Central memory CD4-positive, alpha-beta T cell (primary cell): ENCODE results near the gene RANBP6.
"Not testable (repeated sequence)": the region's sequence is repeated elsewhere in the genome, so short reads cannot be mapped to it uniquely, and the experiment has no call there.

Experiments
- DNase-seq: peaks from one replicate; pipeline ENCODE4 v3.0.0; 2022
- total RNA-seq, 3 experiments: gene quantifications; one replicate each; lab custom pipeline; 2026; lab: John Stamatoyannopoulos, UW

Gene RANBP6
- total RNA-seq, result 73.0 to 136 (median 75.6) reads per million in 3 experiments

- peak; percentile 89 for DNase-seq
Observed at GRCh38 chr9:6015278-6016157, at the start of gene RANBP6. RANBP6 (minus strand) TSS chr9:6015624; CDS start chr9:6015607, 17 bp downstream.

DNA sequence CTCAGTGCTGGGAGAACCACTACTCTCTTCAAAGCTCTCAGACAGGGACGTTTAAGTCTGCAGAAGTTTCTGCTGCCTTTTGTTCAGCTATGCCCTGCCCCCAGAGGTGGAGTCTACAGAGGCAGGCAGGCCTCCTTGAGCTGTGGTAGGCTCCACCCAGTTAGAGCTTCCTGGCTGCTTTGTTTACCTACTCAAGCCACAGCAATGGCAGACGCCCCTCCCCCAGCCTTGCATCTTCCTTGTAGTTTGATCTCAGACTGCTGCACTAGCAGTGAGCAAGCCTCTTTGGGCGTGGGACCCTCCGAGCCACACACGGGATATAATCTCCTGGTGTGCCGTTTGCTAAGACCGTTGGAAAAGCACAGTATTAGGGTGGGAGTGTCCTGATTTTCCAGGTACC lies 47.7 kb upstream of the RANBP6 start:
- DNase-seq, result not testable (repeated sequence)

DNA sequence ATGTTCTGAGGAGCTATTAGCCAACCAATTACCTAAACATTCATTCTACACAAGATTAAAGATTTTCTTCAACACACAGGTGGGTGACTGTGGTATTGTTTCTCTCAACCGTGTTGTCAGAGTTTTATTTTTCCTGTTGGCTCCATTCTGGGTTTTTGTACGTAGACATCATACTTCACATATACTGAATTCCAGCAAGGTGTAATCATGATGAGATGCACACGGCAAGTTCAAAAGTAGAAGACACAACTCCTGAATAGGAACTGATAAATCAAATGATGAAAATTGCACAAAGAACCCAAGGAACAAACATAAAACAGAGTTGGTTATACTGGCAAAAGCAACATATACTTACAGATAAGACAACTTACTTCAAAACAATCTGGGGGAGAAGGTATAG lies 40.2 kb upstream of the RANBP6 start:
- DNase-seq, result no peak

DNA sequence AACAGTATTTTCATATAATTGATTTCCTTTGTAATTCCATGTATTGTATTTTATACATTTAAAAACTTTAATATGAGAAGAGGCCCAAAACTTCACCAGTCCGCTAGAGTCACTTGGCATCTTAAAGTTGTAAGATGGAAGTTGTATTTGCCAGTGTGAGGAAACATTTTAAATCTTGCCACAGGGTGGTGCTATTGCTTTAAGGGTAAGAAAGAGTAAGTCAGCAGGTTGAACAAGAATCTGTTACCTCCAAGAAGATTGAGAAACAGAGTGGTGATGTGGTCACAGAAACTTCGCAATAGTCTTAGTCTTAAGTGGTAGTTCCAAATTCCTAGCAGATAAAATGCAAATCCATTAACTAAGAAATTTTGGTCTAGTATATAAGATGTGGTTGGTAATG lies 39.8 kb upstream of the RANBP6 start:
- peak; percentile 59 for DNase-seq

DNA sequence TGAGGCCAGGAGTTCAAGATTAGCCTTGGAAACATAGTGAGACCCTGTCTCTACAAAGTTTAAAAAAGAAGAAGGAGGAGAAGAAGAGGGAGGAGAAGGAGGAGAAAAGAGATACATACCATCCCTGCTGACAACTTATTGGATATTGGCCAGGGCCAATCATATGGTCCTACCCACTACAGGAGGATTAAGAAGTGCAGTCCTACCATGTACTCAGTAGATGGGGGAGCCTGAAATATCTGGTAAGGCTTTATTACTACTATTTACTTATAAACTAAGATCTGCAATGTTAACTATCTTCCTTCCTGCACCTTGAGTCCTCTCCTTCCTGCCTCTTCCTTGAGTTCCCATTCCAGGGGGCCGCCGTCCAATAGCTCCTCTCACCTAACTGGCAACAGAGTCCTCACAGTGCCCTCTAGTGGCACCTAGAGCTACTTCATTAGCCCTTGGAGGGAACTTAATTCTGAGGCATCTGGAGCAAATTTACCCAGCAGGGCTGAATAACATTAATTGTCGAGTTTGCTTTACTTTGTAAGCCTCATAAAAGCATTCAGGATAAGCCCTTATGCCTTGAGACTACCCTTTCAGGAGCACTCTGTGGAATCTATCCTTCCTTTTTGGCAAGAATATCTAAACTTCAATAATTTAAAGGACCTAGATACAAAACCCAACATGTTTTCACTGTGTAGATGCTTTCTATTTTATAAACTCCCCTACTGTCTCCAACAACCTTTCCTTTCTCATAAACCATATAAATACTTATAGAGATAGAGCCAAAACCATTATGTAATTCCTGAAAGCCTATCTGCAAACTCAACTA lies 39.1 kb upstream of the RANBP6 start:
- peak; percentile 43 for DNase-seq

DNA sequence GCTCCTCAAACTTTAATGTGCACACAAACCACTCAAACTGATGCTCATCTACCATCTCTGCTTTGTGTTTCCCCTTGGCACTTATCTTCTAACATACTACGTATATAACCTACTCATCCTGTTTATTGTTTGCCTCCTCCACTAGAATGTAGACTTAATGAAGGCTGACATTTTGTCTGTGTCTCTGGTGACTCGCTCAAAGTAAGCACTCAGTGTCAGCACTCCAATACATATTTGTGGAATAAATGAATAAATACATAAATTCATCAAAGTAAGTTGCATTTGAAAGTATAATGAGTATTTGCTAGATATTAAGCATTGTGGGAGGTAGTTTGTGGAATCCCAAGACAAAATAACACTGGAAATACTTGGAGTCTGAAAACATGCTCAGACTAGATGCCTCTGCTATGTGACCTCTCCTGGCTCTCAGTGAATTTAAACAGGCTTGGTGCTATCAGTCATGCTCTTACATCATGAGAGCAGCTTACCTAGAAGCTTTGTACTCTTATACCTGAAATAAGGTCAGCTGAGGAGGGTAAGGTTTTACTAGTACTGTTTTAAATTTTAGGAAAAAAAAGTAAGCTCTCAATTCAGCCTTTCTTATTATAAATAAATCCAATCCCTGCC lies 37.0 kb upstream of the RANBP6 start:
- no peak for DNase-seq

GRCh38 chr9:6051511-6051950 lies 36.1 kb upstream of the RANBP6 start:
- DNase-seq, result no peak

DNA sequence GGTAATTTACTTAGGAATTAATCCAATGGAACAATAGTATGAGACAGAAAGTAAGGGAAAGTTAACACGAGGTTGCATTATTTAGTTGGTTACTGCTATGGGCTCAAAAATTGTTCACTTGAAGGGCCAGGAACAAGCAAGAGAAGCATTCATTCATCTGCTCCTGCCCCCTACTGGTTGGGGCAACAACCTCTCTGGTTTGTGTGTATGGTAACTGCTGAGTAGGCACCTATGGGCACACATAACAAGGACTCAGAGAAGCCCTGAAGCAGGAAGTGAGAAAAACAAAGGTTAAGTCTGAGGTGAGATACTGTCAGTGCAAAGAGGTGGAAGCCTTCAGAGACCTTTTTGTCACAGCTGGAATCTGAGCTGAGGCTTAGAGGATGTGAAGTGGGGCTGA lies 34.4 kb upstream of the RANBP6 start:
- peak; percentile 14 for DNase-seq

GRCh38 chr9:6048039-6048438 lies 32.6 kb upstream of the RANBP6 start:
- DNase-seq, result no peak

GRCh38 chr9:6047020-6047419 lies 31.6 kb upstream of the RANBP6 start:
- DNase-seq, result no peak

DNA sequence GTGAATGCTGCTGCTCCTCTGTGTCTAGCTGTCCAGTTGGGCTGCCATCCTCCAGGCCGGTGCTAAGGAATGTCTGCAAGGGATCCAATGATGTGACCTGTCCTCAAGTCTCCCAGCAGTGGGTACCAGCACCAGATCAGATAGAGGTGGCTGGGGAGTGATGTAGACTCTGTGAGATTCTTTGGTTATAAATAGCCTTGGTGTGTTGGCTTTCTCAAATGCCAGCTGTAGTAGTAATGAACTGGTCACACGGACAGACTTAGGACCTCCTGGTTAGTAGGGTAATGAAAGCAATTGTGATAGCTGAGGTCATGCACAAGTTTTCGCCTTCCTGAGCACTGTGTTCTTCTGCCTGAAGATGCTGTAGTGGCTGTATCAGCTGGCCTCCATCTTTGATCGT lies 29.9 kb upstream of the RANBP6 start:
- no peak for DNase-seq

DNA sequence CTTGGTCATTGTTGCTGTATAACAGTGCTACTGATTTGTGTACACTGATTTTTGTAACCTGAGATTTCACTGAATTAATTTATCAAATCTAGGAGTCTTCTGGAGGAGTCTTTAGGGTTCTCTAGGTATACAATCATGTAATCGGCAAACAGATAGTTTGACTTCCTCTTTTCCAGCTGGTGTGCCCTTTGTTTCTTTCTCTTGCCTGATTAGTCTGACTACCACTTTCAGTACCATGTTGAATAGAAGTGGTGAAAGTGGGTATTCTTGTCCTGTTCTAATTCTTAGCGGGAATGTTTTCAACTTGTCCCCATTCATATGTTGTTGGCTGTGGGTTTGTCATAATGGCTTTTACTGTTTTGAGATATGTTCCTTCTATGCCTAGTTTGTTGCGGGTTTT lies 24.7 kb upstream of the RANBP6 start:
- DNase-seq, result no peak

DNA sequence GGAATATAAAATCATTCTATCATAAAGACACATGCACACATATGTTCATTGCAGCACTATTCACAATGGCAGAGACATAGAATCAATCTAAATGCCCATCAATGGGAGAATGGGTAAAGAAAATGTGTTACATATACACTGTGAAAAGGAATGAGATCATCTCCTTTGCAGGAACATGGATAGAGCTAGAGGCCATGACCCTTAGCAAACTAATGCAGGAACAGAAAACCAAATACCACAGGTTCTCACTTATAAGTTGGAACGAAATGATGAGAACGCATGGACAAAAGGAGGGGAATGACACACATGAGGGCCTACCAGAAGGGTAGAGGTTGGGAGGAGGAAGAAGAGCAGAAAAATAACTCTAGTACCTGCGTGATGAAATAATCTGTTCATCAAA lies 21.0 kb upstream of the RANBP6 start:
- DNase-seq, result no peak

DNA sequence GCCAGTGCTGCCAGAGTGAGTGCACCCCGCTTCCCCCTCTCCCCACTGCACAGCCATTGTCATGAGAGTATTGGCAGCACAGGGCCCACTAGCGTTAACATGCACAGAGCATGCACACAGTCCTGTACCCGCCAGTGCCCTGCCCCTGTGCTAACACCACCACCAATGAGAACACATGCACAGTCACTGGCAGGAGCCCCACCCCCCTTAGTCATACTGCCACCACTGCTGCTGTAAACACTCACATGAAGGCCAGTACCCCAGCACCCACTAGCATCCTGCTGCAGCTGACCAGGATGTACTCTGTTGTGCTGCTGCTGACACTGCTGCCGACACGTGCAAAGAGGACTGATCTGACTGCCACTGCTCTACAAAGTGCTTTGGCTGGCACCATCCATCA lies 19.5 kb upstream of the RANBP6 start:
- no peak for DNase-seq

DNA sequence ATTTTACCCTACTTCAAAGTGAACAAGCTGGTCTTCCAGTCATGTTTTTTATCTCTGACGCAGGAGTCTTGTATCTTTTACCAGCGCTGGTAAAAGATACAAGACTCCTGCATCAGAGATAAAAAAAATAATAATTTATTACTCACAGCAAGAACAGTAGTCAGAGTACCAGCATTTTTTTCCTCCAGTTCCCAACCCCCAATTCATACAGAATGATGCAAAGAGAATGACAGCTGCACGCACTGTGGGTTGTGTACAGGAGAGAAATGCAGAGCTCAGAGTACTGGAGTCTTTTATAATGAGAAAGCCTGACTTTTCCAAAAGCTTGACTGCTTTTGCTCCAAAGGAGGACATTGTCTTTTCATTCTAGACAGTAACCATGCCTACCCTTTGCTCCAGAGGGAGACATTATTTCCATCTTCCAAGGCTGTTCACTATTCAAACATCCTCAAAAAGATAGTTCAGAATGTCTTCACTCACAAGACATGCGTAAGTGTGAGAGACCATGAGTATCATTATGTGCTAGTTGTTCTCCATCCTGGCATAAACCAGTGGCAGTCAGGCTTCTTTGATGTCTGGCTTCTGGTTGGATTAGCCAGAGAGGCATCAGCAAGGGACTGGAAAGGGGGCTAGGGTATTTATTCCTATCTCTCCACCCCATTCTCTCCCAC lies 14.3 kb upstream of the RANBP6 start:
- no peak for DNase-seq

DNA sequence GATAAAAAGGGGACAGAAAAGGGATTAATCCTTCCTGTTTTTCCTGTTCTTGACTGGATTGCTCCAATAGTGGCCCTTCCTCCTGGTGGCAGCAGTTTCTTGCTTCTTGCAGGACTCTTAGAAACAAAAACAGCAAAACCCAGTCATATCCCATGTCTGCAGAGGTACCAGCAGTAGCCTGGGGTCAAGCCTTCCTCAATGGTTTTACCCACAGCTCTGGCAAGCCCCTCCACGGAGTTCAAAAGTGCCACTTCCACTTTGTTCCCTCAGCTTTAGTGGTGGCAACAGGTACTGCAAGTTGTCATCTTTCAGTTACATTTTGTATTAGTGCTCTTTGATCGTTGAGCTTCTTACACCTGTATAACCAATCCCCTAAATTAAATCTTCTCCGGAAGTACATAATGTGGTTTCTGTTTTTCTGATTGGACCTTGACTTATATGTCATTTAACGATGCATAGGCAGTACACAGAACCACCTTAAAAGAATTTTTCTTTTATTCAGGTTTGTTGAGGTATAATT lies 8.7 kb upstream of the RANBP6 start:
- DNase-seq, result peak; percentile 32

DNA sequence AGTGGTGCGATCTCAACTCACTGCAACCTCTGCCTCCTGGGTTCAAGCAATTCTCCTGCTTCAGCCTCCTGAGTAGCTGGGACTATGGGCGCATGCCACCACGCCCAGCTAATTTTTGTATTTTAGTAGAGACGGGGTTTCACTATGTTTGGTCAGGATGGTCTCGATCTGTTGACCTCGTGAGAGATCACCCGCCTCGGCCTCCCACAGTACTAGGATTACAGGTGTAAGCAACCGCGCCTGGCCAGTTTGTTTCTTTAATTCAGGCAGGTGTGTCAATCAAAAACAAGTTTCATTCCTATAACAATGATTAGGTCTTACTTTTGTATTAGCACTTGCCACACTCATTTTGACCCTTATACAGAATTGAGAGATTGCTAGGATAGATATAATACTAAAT lies 1.6 kb upstream of the RANBP6 start:
- not testable (repeated sequence) for DNase-seq

DNA sequence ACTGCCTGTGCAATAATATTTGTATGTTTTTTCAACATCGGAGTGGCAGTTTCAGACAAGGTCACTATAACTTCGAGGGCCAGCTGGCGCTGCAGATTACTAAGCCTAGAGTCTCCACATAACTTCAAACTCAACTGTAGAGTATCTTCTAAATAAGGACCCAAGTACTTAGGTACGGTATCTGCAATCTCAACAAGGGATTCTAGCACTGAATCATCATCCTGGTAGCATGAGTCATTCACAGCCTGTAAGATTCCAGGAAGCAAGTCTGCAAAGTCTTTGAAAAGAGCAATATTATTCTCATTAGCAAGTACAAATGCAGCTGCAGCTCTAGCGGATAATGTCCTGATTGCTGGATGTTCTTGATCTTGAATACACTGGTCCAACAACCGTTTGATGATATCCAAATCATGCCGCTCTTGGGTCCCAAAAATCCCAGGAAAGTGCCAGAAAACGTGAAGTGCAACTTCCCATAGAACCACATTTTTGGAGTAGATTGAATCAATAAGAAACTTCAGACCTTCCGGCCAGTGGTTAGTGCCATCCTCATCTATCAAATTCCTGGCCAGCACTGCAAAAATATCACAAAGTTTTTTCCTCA lies 654 bp downstream of the RANBP6 start:
- DNase-seq, result peak; percentile 2

GRCh38 chr9:6008169-6008979 lies 7.0 kb downstream of the RANBP6 start:
- peak; percentile 94 for DNase-seq

GRCh38 chr9:6007770-6008168 lies 7.7 kb downstream of the RANBP6 start:
- peak; percentile 75 for DNase-seq
